SK-N-SH (cell line): ENCODE results near the gene KBTBD3. TPM values are rescaled to one million over a fixed set of nuclear protein-coding genes. Genes with fewer than 3 reads are reported as not detected.

Source experiments
- CTCF ChIA-PET: fragments of 300-600, 350-600 bp; formaldehyde crosslinking; extraction: SDS; loops from one replicate; lab custom pipeline; 2021; lab: Yijun Ruan, JAX
- POLR2A ChIA-PET: fragments of 350-600 bp; sonication (Branson Sonifier 250); formaldehyde crosslinking; extraction: SDS; loops from one replicate; lab custom pipeline; 2020; ENCODE audit warnings: antibody characterized with exemption, inconsistent platforms; lab: Yijun Ruan, JAX
- DNase-seq: peaks from one replicate; pipeline ENCODE4 v3.0.0; 2012
- H2AFZ ChIP-seq: fragments of 200-600 bp; sonication (generic); 2 replicates; pipeline ENCODE4 v1.8.1; 2016; ENCODE audit warnings: antibody characterized with exemption, mild to moderate bottlenecking, low read depth
- H3F3A ChIP-seq: fragments of 200-600 bp; sonication (generic); replicated peaks from 2 replicates; pipeline ENCODE3; 2016; ENCODE audit warnings: antibody characterized with exemption, mild to moderate bottlenecking; ENCODE audit not compliant: insufficient read depth
- H3K27ac ChIP-seq, 2 experiments: fragments of 200-500 bp in 1 of 2; fragments of 200-600 bp in 1 of 2; sonication (Bioruptor generic) in 1 of 2; sonication (generic), shearing (Covaris generic) in 1 of 2; 2 replicates each; pipeline versions ENCODE4 v1.5.1 to v1.6.1; 2014 to 2016; ENCODE audit warnings: low read depth in 2 of 2, inconsistent platforms in 1 of 2, low read length in 1 of 2, mild to moderate bottlenecking in 1 of 2, mixed read lengths in 1 of 2
- H3K27me3 ChIP-seq: fragments of 200-600 bp; sonication (generic), shearing (Covaris generic); 2 replicates; pipeline ENCODE4 v1.6.1; 2016; ENCODE audit warnings: mixed run types; ENCODE audit not compliant: insufficient read depth
- H3K36me3 ChIP-seq, 2 experiments: fragments of 200-500 bp in 1 of 2; fragments of 200-600 bp in 1 of 2; sonication (Bioruptor generic) in 1 of 2; sonication (generic) in 1 of 2; replicated peaks in 1 of 2; 2 replicates each; pipeline versions ENCODE3 to v1.5.1; 2014 to 2016; ENCODE audit warnings: low read length in 1 of 2, mild to moderate bottlenecking in 1 of 2; ENCODE audit not compliant: insufficient read depth in 2 of 2, control insufficient read depth in 1 of 2
- H3K4me1 ChIP-seq, 2 experiments: fragments of 200-500 bp in 1 of 2; fragments of 200-600 bp in 1 of 2; sonication (Bioruptor generic) in 1 of 2; sonication (generic), shearing (Covaris generic) in 1 of 2; 2 replicates each; pipeline versions ENCODE4 v1.5.1 to v1.6.1; 2014 to 2016; ENCODE audit warnings: low read depth in 1 of 2, low read length in 1 of 2, mixed run types in 1 of 2; ENCODE audit not compliant: insufficient read depth in 2 of 2, control insufficient read depth in 1 of 2
- H3K4me2 ChIP-seq: fragments of 200-600 bp; sonication (generic), shearing (Covaris generic); 2 replicates; pipeline ENCODE4 v1.6.1; 2017; ENCODE audit warnings: mixed run types
- H3K4me3 ChIP-seq, 2 experiments: fragments of 200-500 bp in 1 of 2; fragments of 200-600 bp in 1 of 2; sonication (Bioruptor generic) in 1 of 2; sonication (generic), shearing (Covaris generic) in 1 of 2; 2 replicates each; pipeline versions ENCODE4 v1.5.1 to v1.8.1; 2014 to 2016; ENCODE audit warnings: low read depth in 2 of 2, inconsistent platforms in 1 of 2, low read length in 1 of 2, mild to moderate bottlenecking in 1 of 2, mixed read lengths in 1 of 2, moderate library complexity in 1 of 2
- H3K79me2 ChIP-seq: fragments of 200-600 bp; sonication (generic); 2 replicates; pipeline ENCODE4 v1.8.1; 2017; ENCODE audit warnings: mild to moderate bottlenecking; ENCODE audit not compliant: insufficient read depth
- H3K9ac ChIP-seq: fragments of 200-600 bp; sonication (generic); 2 replicates; pipeline ENCODE4 v1.6.1; 2017; ENCODE audit warnings: mixed run types
- H3K9me2 ChIP-seq: fragments of 200-600 bp; sonication (generic); 2 replicates; pipeline ENCODE4 v1.6.1; 2017; ENCODE audit warnings: mixed run types
- H3K9me3 ChIP-seq: fragments of 200-600 bp; sonication (generic); 2 replicates; pipeline ENCODE4 v1.6.1; 2017; ENCODE audit warnings: mixed run types, mild to moderate bottlenecking, moderate library complexity
- H4K20me1 ChIP-seq: fragments of 200-600 bp; sonication (generic); 2 replicates; pipeline ENCODE4 v1.6.1; 2017; ENCODE audit warnings: mild to moderate bottlenecking, mixed run types; ENCODE audit not compliant: insufficient read depth
- CHD2 ChIP-seq: fragments of 150-350 bp; IDR thresholded peaks from 2 replicates; pipeline ENCODE4 v1.6.1; 2018; ENCODE audit warnings: low read length; ENCODE audit not compliant: partially characterized antibody
- ELF1 ChIP-seq: IDR thresholded peaks from 2 replicates; pipeline ENCODE4 v1.4.0; 2012
- EP300 ChIP-seq, 2 experiments: IDR thresholded peaks; 2 replicates each; pipeline versions ENCODE4 v1.4.0 to v1.6.1; 2012; ENCODE audit warnings: borderline replicate concordance in 1 of 2, low read depth in 1 of 2, low read length in 1 of 2
- FOSL2 ChIP-seq: IDR thresholded peaks from 2 replicates; pipeline ENCODE4 v1.4.0; 2012; ENCODE audit warnings: low read depth, mild to moderate bottlenecking, moderate library complexity, borderline replicate concordance
- FOXJ3 ChIP-seq: sonication (generic); formaldehyde crosslinking; IDR thresholded peaks from 2 replicates; pipeline ENCODE4 v1.5.1; 2020; ENCODE audit warnings: mild to moderate bottlenecking, missing genetic modification reagents
- FOXM1 ChIP-seq: IDR thresholded peaks from 2 replicates; pipeline ENCODE4 v1.4.0; 2012; ENCODE audit warnings: low read depth, mild to moderate bottlenecking
- GABPA ChIP-seq: IDR thresholded peaks from 2 replicates; pipeline ENCODE4 v1.4.0; 2012; ENCODE audit warnings: low read depth, mild to moderate bottlenecking
- GATA2 ChIP-seq: sonication (generic); formaldehyde crosslinking; IDR thresholded peaks from 2 replicates; pipeline ENCODE4 v1.5.0; 2020; ENCODE audit warnings: mild to moderate bottlenecking, missing genetic modification reagents
- JUND ChIP-seq: IDR thresholded peaks from 2 replicates; pipeline ENCODE4 v1.4.0; 2012
- MEF2A ChIP-seq: IDR thresholded peaks from 2 replicates; pipeline ENCODE4 v1.4.0; 2012; ENCODE audit warnings: low read depth, borderline replicate concordance
- MXI1 ChIP-seq: IDR thresholded peaks from 2 replicates; pipeline ENCODE4 v1.6.1; 2012; ENCODE audit warnings: mild to moderate bottlenecking, low read depth, low read length, improper control_type of control experiment
- NFIC ChIP-seq: IDR thresholded peaks from 2 replicates; pipeline ENCODE4 v1.4.0; 2012; ENCODE audit warnings: borderline replicate concordance
- POLR2AphosphoS5 ChIP-seq: IDR thresholded peaks from 2 replicates; pipeline ENCODE4 v1.6.1; 2012; ENCODE audit warnings: low read depth, low read length
- RAD21 ChIP-seq: IDR thresholded peaks from 2 replicates; pipeline ENCODE4 v1.6.1; 2012; ENCODE audit warnings: mild to moderate bottlenecking, low read length
- RCOR1 ChIP-seq: fragments of 150-350 bp; IDR thresholded peaks from 2 replicates; pipeline ENCODE4 v1.6.1; 2017; ENCODE audit warnings: antibody characterized with exemption, low read length
- RXRA ChIP-seq: IDR thresholded peaks from 2 replicates; pipeline ENCODE4 v1.4.0; 2012; ENCODE audit warnings: low read depth, mild to moderate bottlenecking, borderline replicate concordance
- SIN3A ChIP-seq: IDR thresholded peaks from 2 replicates; pipeline ENCODE4 v1.6.1; 2012; ENCODE audit warnings: low read depth, mild to moderate bottlenecking, low read length, moderate library complexity, borderline replicate concordance
- SMC3 ChIP-seq: IDR thresholded peaks from 2 replicates; pipeline ENCODE4 v1.6.1; 2012; ENCODE audit warnings: low read depth, low read length, improper control_type of control experiment
- TEAD4 ChIP-seq: IDR thresholded peaks from 2 replicates; pipeline ENCODE4 v1.4.0; 2012; ENCODE audit warnings: mild to moderate bottlenecking, borderline replicate concordance; ENCODE audit not compliant: insufficient read depth
- YY1 ChIP-seq: IDR thresholded peaks from 2 replicates; pipeline ENCODE4 v1.4.0; 2012; ENCODE audit warnings: low read depth, mild to moderate bottlenecking
- WGBS: methylation state at CpG from one replicate; pipeline ENCODE4 v1.1.6; 2017; ENCODE audit warnings: low lambda C conversion rate; 5-methylcytosine and 5-hydroxymethylcytosine counted together
- polyA plus RNA-seq, 3 experiments: library from polyadenylated mRNA; depleted of rRNA; stranded (reverse); fragments of >200 nt; gene quantifications; 2 replicates each; pipeline ENCODE4 v1.2.3, GENCODE V29; 2012
- TF ChIP-seq, protein P1 (sequence below): IDR thresholded peaks from 2 replicates; pipeline ENCODE4 v1.4.0; 2012; ENCODE audit warnings: low read depth, borderline replicate concordance
- TF ChIP-seq, protein P2 (sequence below): IDR thresholded peaks from 2 replicates; pipeline ENCODE4 v1.4.0; 2012; ENCODE audit warnings: low read depth
- TF ChIP-seq, protein P3 (sequence below): IDR thresholded peaks from 2 replicates; pipeline ENCODE4; 2012
- TF ChIP-seq, protein P4 (sequence below): fragments of 200-600 bp; sonication (generic); IDR thresholded peaks from 2 replicates; pipeline ENCODE4 v1.6.1; 2017; ENCODE audit warnings: antibody characterized with exemption, mild to moderate bottlenecking, moderate library complexity
- TF ChIP-seq, protein P5 (sequence below): fragments of 150-350 bp; IDR thresholded peaks from 2 replicates; pipeline ENCODE4 v1.6.1; 2017; ENCODE audit warnings: antibody characterized with exemption, low read length, low read depth, borderline replicate concordance
- TF ChIP-seq, protein P6 (sequence below): fragments of 150-350 bp; IDR thresholded peaks from 2 replicates; pipeline ENCODE4 v1.6.1; 2016; ENCODE audit warnings: mild to moderate bottlenecking, low read depth, low read length

The KBTBD3 gene
- polyA plus RNA-seq, 1 of the 3 experiments (the other 2 are of a cell fraction): 1.9 TPM

DNA sequence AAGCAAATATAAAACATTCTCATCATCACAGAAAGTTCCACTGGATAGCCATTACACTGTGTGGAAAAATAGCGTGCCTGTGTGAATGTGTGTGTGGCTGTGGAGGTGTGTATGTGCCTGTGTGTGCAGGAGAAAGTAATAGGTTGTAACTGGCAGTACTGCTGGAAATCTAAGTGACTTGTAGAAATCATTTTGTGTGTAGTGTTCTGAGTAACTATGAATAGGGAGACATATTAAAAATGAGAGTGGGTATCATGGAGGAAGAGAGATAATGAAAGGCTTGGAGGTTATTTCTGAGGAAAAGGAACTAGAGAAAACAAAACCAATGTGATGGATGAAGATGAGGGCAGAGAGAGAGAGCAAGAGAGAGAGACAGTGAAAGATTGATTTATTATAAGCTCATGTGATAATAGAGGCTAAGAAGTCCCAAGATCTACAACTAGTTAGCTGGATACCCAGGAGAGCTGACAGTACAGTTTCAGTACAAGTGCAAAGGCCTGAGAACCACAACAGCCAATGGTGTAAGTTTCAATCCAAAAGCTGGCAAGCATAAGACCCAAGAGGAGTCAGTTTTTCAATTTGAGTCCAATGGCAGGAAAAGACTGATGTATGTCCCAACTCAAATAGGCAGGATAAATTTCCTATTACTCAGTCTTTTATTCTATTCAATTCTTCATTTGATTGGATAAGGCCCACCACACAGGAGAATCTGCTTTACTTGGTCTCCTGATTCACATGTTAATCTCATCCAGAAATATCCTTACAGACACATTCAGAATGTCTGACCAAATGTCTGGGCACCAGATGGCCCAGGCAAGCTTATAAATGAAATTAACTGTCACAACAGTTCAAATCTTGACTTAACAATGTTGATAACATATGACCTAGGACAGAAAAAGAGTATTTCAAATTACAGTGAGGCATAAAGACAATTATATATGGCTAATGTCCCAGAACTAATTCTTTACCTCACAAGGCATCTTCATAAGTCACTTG, 14.9 kb downstream of the KBTBD3 start:
- Histone ChIP-seq H3K9ac (no peak overlapping the region), H3F3A (no peaks in the 10 kb centered on the region), H3K4me3 (no peak overlapping the region), H3K27me3 (no peaks in the 10 kb centered on the region), H3K36me3 (no peaks in the 10 kb centered on the region), H3K27ac (peak overlapping the region in 1 of 2 experiments; percentile 80; a peak in 1 of 4 replicates), H3K9me2 (no peaks in the 10 kb centered on the region), H2AFZ (no peak overlapping the region), H4K20me1 (no peaks in the 10 kb centered on the region), H3K79me2 (no peaks in the 10 kb centered on the region; the same call in 1 of the 2 replicates), H3K4me1 (no peaks in the 10 kb centered on the region; a peak in 1 of 4 replicates), H3K9me3 (no peaks in the 10 kb centered on the region), H3K4me2 (no peak overlapping the region)
- ChIA-PET POLR2A (no interaction called here), CTCF (interaction anchor here (1.0 kb wide), 1 partner anchor 20 kb away, joined by 3 read pairs; no protein-coding TSS in a partner anchor)
- WGBS: 92% methylated on average over 1 of the region's 1 CpG
- peak; percentile 36 for DNase-seq
- peak; percentile 97 for TF ChIP-seq RCOR1
- no peak for TF ChIP-seq GABPA
- no peak for TF ChIP-seq ELF1
- TF ChIP-seq MXI1: no peak
- peak; percentile 35 for TF ChIP-seq CHD2
- TF ChIP-seq SMC3: no peak
- peak in 1 of 2 experiments; percentile 59; a peak in 1 of 4 replicates for TF ChIP-seq EP300 (IDR thresholded peaks at IDR 0.05; ENCODE audit: borderline replicate concordance in 1 of 2, low read depth in 1 of 2, low read length in 1 of 2)
- no peak for TF ChIP-seq RAD21
- TF ChIP-seq, protein P1, sequence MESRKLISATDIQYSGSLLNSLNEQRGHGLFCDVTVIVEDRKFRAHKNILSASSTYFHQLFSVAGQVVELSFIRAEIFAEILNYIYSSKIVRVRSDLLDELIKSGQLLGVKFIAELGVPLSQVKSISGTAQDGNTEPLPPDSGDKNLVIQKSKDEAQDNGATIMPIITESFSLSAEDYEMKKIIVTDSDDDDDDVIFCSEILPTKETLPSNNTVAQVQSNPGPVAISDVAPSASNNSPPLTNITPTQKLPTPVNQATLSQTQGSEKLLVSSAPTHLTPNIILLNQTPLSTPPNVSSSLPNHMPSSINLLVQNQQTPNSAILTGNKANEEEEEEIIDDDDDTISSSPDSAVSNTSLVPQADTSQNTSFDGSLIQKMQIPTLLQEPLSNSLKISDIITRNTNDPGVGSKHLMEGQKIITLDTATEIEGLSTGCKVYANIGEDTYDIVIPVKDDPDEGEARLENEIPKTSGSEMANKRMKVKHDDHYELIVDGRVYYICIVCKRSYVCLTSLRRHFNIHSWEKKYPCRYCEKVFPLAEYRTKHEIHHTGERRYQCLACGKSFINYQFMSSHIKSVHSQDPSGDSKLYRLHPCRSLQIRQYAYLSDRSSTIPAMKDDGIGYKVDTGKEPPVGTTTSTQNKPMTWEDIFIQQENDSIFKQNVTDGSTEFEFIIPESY: no peak
- TF ChIP-seq JUND: no peak
- no peak for TF ChIP-seq FOSL2
- no peak for TF ChIP-seq RXRA
- peak; percentile 52; the same call in 1 of the 2 replicates for TF ChIP-seq POLR2AphosphoS5
- TF ChIP-seq TEAD4: no peak
- no peak for TF ChIP-seq MEF2A
- no peak for TF ChIP-seq YY1
- no peak for TF ChIP-seq NFIC
- TF ChIP-seq, protein P2, sequence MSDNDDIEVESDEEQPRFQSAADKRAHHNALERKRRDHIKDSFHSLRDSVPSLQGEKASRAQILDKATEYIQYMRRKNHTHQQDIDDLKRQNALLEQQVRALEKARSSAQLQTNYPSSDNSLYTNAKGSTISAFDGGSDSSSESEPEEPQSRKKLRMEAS: no peak
- TF ChIP-seq, protein P3, sequence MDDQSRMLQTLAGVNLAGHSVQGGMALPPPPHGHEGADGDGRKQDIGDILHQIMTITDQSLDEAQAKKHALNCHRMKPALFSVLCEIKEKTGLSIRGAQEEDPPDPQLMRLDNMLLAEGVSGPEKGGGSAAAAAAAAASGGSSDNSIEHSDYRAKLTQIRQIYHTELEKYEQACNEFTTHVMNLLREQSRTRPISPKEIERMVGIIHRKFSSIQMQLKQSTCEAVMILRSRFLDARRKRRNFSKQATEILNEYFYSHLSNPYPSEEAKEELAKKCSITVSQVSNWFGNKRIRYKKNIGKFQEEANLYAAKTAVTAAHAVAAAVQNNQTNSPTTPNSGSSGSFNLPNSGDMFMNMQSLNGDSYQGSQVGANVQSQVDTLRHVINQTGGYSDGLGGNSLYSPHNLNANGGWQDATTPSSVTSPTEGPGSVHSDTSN: peak; percentile 46; the same call in 1 of the 2 replicates
- no peak for TF ChIP-seq FOXM1
- TF ChIP-seq, protein P4, sequence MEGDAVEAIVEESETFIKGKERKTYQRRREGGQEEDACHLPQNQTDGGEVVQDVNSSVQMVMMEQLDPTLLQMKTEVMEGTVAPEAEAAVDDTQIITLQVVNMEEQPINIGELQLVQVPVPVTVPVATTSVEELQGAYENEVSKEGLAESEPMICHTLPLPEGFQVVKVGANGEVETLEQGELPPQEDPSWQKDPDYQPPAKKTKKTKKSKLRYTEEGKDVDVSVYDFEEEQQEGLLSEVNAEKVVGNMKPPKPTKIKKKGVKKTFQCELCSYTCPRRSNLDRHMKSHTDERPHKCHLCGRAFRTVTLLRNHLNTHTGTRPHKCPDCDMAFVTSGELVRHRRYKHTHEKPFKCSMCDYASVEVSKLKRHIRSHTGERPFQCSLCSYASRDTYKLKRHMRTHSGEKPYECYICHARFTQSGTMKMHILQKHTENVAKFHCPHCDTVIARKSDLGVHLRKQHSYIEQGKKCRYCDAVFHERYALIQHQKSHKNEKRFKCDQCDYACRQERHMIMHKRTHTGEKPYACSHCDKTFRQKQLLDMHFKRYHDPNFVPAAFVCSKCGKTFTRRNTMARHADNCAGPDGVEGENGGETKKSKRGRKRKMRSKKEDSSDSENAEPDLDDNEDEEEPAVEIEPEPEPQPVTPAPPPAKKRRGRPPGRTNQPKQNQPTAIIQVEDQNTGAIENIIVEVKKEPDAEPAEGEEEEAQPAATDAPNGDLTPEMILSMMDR: no peak
- no peak for TF ChIP-seq FOXJ3 (CRISPR knock-in tag)
- TF ChIP-seq, protein P5, sequence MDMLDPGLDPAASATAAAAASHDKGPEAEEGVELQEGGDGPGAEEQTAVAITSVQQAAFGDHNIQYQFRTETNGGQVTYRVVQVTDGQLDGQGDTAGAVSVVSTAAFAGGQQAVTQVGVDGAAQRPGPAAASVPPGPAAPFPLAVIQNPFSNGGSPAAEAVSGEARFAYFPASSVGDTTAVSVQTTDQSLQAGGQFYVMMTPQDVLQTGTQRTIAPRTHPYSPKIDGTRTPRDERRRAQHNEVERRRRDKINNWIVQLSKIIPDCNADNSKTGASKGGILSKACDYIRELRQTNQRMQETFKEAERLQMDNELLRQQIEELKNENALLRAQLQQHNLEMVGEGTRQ: no peak
- TF ChIP-seq GATA2 (CRISPR knock-in tag): peak; percentile 40; the same call in 1 of the 2 replicates
- TF ChIP-seq, protein P6, sequence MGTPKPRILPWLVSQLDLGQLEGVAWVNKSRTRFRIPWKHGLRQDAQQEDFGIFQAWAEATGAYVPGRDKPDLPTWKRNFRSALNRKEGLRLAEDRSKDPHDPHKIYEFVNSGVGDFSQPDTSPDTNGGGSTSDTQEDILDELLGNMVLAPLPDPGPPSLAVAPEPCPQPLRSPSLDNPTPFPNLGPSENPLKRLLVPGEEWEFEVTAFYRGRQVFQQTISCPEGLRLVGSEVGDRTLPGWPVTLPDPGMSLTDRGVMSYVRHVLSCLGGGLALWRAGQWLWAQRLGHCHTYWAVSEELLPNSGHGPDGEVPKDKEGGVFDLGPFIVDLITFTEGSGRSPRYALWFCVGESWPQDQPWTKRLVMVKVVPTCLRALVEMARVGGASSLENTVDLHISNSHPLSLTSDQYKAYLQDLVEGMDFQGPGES: no peak
- no peak for TF ChIP-seq SIN3A
